Ammon's horn (tissue), 1 donor: ENCODE data around the gene LIN7B.
A peak's percentile ranks its signal among the peaks of the same experiment; 100 is the strongest.
"Not testable (repeated sequence)": the region's sequence is repeated elsewhere in the genome, so short reads cannot be mapped to it uniquely, and the experiment has no call there.

Experiments
- DNase-seq: peaks from one replicate; pipeline ENCODE4 v3.0.0-alpha.2; 2016; ENCODE audit warnings: low spot score

Gene LIN7B

DNA sequence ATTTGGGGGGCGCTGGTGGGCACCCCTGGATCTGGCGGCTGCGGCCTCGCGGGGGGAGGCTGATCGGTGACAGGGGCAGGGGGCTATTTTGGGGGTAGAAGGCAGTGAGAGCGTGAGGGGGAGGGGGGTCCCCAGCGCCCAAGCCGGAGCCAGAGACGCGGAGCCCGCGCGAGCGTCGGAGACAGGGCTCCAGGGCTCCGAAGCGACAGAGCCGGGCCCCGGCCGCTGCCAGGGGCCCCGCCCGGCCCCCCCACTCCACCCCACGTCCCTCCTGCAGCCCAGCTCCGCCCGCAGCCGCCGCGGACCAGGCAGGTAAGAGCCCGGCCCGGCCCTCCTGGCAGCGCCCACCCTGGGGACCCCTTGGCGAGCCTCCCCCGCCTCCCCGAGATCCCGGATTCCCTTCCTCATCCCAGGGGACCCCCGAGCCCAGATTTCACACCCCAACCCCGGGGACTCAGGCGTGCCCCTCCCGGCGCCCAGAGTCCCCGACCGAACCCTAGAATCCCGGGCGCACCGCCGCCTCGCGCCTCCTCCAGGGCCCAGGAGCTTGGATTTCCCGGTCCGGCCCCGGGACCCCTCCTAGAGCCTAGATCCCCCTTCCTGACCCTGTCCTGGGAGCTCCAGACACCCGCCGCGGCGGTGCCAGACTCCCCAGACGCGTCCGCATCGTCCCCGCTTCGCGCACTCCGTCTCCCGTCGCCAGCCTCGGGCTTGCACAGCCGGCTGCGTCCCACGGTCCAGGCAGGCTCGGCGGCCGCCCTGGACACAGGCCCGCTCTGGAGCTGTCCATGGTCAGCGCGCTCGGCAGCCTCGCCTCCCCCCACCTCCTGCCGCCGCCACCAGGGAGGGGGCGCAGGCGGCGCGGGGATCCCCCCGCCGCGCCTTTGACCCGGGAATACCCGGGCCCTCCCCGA, 5.5 kb downstream of the LIN7B start, which contains the start of gene PPFIA3:
TSS of gene PPFIA3 (plus strand) at position 134 of the 914 bp plus-strand sequence. CDS start 8,330 bp downstream, outside the sequence.
- peak; percentile 62 for DNase-seq

DNA sequence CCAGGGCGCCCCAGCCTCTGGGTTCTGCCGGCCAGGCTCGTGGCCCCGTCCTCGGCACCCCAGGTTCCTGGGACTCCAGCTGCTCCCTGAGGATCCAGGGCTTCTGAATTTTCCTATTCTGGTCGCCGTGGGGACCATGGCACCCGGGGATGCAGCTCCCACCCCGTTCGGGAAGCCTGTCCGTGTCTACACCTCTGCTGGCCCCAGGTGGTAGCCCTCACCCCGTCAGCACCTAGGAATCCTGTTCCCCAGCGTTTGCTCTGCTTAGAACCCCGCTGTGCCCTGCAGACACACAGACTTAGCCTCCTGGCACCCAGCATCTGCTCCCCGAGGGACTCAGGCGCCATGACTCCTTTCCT, 6.1 kb downstream of the LIN7B start:
- DNase-seq = no peak

DNA sequence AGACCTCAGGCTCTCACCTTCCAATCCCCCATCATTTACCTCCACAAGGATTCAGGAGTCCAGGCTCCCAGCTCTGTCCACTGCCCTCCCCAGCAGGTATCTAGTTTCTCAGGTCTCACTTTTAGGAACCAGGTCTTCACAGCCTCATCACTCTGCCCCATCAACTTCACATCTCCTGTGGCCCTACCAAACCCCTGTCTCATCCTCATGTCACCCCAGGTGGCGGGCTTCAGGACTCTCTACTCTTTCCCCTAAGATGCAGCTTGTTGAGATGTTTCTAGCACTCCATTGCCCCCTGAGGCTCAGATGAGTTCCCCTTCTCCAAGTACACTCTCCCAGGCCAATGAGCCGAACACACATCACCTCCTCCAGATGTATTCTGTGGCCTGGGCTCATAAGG, 6.7 kb downstream of the LIN7B start:
- DNase-seq = no peak

DNA sequence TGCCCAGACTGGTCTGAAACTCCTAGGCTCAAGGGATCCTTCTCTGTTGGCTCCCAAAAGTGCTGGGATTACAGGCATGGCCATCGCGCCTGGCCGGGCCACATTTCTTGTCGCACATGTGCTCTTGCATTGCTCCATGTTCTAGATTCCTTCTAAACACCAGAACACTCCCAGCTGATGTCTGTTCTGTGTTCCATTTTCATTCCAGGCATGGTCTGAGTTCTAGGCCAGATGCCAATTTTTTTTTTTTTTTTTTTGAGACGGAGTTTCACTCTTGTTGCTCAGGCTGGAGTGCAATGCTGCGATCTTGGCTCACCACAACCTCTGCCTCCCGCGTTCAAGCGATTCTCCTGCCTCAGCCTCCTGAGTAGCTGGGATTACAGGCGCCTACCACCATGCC, 7.7 kb downstream of the LIN7B start:
- not testable (repeated sequence) for DNase-seq

DNA sequence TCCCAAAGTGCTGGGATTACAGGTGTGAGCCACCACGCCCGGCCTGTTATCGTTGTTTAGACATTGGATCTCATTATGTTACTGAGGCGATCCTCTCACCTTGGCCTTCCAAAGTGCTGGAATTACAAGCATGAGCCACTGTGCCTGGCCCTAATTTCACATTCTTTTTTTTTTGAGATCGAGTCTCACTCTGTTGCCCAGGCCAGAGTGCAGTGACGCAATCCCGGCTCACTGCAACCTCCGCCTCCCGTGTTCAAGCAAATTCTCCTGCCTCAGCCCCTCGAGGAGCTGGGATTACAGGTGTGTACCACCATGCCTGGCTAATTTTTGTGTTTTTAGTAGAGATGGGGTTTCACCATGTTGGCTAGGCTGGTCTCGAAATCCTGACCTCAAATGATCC, 9.1 kb downstream of the LIN7B start:
- not testable (repeated sequence) for DNase-seq

DNA sequence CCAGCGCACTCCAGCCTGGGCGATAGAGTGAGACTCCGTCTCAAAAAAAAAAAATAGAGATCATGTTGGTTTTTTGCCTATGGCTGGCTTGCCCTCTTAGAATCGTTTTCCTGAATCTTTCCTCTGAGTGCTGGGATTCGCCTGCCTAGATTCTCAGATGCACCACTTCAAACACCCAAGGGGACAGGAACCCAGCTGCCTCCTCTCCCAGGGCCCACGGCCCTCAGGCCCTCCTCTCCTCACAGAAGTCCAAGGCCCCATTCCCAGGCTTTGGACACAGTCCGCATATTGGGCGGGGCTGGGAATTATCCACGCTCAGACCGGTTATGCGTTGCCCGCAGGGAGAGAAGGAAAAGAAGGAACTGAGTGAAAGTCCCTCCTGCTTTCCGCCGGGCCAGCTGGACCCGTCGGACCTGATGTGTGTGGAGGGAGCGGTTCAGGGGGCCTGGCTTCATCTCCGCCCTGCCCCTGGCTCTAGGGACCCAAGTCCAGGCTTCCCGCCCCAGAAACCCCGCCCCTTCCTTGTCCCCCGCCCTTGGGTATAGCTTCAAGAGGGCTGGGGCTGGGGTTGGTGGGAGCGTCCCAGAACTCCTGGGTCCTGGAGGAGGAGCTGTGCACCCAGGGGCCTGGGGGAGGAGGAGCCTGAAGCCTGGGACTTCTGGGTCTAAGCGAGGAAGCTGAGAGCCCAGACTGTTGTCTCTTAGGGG, 11.0 kb downstream of the LIN7B start:
- no peak for DNase-seq

DNA sequence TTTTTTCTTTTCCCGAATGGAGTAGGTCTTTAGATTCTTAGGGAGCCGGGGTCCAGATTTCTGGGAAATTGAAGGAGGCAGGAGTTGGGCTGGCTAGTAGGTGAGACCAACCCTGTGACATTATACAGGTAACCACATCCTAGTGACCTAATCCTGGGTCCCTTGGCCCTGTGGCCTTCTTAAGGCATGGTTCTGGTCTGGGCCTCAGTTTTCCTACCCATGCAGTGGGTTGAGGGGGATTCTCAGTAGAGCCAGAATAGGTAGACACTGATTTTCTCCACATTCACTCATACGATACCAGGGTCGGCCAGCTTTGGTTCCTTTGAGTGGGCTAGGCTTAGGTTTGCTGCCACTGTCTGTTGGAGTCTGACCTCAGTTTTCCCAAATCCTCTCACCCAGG, 12.4 kb downstream of the LIN7B start:
- no peak for DNase-seq

DNA sequence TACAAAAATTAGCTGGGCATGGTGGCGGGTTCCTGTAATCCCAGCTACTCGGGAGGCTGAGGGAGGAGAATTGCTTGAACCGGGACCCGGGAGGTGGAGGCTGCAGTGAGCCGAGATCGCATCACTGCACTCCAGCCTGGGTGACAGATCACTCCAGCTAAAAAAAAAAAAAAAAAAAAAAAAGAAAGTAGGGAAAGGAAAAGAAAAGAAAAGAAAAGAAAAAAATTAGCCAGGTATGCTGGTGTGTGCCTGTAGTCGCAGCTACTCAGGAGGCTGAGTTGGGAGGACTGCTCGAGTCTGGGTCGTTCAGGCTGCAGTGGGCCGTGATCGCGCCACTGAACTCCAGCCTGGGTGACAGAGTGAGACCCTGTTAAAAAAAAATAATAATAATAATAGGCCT, 13.1 kb downstream of the LIN7B start:
- not testable (repeated sequence) for DNase-seq

DNA sequence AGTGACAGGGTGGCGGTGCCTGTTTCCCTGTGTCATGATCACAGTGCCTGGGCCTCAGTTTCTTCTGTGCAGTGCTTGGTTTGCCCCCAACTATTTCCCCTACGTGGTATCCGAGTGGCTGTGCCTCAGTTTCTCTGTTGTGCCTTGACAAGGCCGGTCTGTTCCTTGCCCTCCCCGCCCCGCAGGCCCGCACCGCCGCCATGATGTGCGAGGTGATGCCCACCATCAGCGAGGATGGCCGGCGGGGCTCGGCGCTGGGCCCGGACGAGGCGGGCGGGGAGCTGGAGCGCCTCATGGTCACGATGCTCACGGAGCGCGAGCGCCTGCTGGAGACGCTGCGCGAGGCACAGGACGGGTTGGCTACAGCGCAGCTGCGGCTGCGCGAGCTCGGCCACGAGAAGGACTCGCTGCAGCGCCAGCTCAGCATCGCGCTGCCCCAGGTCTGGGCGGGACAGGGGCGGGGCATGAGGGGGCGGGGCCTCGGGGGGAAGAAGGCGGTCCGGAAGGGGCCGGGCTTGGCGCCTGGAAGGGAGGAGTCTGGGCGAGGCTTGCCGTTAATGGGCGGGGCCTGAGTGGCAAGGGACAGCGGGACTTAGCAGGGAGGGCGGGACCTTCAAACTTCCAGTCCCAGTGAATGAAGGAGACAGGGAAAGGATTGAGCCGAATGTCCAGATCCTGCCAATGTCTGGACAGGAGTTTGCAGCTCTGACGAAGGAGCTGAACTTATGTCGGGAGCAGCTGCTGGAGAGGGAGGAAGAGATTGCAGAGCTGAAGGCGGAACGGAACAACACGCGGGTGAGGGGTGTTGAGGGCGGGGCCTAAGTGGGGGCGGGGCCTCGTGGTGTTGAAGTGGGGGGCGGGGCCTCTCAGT, 13.7 kb downstream of the LIN7B start:
- DNase-seq = peak; percentile 99

DNA sequence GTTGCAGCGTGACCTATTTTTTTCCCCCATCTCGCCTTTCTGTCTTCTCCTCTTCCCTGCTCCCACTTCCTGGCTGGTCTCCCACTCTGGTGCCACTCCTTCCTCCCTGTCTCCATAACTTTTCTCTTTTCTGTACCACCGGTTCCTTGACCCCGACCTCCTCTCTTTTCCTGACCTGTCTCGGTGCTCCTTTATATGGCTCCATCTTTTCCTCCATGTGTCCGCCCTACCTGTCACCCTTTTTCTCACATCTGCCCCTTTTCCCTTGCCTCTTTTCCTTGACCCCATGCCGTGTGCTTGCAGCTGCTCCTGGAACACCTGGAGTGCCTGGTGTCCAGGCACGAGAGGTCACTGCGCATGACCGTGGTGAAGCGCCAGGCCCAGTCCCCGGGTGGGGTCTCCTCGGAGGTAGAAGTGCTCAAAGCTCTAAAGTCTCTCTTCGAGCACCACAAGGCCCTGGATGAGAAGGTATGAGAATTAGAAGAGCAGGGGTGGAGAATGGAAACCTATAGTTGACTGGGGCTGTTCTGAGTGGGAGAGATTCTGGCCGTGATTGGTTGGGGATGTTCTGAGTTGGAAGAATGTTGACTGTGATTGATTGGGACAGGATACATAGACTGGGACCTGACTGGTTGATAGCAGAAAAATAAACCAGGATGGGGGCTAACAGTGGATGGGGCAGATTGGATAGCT, 14.5 kb downstream of the LIN7B start:
- DNase-seq = no peak

DNA sequence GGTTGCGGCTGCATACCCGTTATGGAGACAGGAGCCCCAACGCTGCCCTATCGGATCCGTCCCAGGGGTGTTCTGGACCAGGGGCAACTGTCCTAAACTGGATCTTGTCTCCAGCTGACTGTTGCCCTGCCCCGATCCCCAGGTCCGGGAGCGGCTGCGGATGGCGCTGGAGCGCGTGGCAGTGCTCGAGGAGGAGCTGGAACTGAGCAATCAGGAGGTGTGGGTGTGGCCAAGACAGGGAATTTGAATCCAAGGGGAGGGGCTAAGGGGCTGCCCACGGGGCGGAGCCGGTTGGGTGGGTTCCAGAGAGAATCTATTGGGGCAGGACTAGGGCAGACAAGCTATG, 15.0 kb downstream of the LIN7B start:
- no peak for DNase-seq

DNA sequence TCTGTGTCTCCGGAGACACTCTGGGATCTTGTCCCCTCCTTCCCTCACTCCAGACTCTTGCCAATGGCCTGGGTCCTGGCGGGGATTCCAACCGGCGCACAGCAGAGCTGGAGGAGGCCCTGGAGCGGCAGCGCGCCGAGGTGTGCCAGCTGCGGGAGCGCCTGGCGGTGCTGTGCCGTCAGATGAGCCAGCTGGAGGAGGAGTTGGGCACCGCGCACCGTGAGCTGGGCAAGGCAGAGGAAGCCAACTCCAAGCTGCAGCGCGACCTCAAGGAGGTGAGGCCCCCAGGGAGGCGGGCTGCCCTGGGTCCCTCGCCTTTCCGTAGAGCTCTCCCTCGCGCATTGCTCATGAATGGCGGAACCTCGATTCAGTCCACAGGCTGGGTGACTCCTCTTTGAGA, 16.2 kb downstream of the LIN7B start:
- DNase-seq = no peak

DNA sequence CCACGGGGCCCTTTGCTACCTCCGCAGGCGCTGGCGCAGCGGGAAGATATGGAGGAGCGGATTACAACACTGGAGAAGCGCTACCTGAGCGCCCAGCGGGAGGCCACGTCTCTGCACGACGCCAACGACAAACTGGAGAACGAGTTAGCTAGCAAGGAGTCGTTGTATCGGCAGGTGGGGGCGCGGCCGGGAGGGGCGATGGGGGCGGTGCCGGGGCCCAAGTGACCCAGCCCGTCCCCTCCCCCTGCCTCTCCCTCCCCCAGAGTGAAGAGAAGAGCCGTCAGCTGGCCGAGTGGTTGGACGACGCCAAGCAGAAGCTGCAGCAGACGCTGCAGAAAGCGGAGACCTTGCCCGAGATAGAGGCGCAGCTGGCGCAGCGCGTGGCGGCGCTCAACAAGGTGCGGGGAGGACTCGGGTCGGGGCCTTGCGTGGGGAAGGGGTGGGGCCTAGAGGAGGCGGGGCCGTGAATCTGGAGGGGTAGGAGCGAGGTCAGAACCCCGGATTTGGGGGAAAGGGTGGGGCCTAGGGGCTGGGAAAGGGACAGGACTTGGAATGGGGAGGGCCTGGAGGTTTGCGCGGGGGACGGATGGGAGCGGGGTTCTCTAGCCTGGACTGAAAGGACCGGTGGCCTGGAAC, 18.9 kb downstream of the LIN7B start:
- no peak for DNase-seq

DNA sequence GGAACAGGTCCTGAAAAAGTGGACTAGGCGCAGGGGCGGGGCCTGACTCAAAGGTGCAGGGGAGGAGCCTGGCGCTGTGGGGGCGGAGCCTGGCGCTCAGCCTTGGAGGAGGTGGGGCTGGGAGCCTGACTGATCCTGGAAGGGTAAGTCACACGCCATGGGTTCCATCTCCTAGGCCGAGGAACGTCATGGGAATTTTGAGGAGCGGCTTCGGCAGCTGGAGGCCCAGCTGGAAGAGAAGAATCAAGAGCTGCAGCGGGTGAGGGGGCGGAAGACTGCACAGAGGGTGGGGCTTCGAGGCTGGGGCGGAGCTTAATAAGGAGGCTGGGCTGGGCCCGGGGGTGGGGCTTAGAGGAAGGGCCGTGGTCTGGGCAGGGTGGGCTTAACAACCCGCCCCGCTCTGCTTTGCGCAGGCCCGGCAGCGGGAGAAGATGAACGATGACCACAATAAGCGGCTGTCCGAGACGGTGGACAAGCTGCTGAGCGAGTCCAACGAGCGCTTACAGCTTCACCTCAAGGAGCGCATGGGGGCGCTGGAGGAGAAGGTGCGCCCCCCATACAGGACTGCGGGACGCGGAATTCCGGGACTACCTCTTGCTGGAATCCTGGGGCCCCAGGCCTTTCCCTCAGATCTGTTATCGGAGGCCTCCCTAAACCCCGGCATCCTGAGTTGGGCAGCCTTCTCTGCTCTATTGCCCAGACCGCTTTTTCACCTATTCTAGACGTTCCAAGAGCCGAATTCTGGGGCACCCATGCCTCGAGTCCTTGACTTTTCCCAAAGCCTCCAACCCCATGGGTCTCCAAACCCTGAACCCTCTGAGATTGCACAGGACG, 19.7 kb downstream of the LIN7B start:
- no peak for DNase-seq

DNA sequence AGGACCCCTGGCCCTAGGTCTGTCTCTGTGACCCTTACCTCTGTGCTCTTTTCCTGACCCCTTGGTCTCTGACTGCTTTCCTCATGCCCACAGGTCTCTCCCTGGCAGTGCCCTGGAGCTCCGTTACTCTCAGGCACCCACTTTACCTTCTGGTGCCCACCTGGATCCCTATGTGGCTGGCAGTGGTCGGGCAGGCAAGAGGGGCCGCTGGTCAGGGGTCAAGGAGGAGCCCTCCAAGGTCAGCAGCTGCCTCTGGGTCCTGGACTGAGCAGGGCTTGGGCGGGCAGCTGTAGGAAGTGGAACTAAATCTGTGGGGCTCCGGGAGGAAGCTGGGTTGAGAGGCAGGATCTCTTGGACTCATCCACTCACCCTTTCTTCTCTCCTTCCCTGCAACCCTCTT, 21.5 kb downstream of the LIN7B start:
- no peak for DNase-seq

DNA sequence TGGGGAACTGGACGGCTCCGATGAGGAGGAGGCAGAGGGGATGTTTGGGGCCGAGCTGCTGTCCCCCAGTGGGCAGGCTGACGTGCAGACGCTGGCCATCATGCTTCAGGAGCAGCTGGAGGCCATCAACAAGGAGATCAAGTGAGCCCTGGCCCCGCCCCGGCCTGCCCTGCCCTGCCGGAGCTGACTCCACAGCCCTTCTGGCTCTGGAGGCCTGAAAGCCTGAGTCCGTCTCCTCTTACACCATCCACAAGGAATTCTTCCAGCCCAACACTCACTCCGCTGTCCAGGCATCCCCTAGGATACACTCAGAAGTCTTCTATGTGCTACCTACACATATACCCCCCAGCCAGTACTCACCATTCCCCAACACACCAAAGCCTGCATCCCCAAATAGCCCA, 22.6 kb downstream of the LIN7B start:
- no peak for DNase-seq

DNA sequence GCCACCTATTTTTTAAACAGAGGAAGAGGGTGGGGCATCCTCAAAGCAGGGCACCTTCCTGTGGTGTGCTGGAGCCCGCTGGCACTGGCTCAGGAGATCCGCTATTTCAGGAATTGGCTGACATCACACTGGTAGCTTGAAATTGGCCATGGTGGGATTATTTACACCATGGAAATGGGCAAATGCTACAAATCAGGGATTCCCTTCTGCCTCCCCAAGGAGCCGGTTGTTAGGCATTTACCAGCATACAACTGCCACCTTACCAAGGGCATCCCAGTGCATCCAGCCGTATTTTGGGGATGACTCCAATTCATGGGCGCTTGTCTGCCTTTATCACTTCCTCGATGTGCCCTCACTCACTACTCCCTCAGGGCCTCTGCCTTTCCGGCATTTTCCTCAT, 26.8 kb downstream of the LIN7B start:
- no peak for DNase-seq

DNA sequence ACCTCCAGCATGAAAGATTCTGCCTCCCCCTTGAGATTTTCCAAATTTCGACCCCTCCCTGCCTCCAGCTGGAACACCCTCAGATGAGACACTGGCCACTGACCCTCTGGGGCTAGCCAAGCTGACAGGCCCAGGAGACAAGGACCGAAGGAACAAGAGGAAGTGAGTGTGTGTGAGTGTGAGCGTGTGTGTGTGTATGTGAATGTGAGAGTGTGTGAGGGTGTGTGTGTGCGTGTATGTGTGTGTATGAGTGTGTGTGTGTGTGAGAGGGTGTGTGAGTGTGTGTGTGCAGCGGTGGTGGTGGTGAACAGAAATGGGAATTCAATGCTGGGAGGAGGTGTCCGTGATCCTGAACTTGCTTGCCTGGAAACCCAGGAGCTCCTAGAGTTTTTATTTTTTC, 27.2 kb downstream of the LIN7B start:
- no peak for DNase-seq

DNA sequence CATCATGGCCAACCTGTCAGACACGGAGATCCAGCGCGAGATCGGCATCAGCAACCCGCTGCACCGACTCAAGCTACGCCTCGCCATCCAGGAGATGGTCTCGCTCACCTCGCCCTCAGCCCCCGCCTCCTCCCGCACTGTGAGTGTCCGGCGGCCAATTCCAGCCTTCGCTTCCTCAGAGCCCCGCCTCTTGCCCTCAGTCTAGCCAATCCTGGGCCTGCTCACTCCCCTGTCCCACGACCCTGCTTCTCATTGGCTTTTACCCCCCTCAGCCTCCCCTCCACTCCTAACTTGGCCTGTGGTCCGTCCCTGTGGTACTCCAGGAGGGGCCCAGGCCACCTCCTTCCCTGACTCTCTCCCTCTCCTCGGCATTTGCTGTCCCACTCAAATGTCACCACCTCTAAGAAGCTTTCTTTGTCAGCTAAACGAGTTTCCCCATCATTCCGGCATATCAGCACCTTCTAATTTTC, 28.7 kb downstream of the LIN7B start:
- DNase-seq = peak; percentile 96
